T-helper 1 cell treated with Interleukin-12 subunit alpha and Interleukin-12 subunit beta and Interleukin-4 antibody, amounts not matched to agents 30 ng/mL and 1 ng/mL, for 36 hours (primary cell): Measurements from ENCODE around the gene E2F3. TPM values are rescaled to one million over a fixed set of nuclear protein-coding genes. Genes with fewer than 3 reads are reported as not detected.

Experiments used
- intact Hi-C: fragments of 100-400 bp; cut with micrococcal nuclease; formaldehyde crosslinking; loops from one replicate; pipeline ENCODE4 v1.15.1; 2024
- total RNA-seq: library from RNA; stranded (reverse); gene quantifications from 2 replicates; pipeline ENCODE4 v1.2.3, GENCODE V29; 2022

The E2F3 gene
- total RNA-seq, 1 donor from 2014 or later, result 36.0 TPM

DNA sequence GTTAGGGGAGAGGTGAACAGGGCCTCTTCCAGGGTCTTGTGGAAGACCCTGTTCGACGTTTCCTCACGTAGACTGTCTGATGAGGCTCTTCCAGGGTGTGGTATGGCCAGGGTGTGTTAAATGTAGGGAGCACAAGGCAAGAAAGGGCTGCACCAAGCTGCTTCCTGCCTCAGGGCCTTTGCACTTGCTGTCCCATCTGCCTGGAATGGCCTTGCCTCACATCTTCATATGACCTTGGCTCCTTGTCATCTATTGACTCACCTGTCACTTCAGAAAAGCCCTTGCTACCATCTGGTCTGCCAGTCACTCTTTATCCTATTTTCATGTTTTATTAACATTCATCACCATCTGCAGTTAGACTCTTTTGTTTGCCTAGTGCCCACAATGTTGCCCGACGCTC, 31.0 kb downstream of the E2F3 start:
- intact Hi-C loops, result no loop called here

DNA sequence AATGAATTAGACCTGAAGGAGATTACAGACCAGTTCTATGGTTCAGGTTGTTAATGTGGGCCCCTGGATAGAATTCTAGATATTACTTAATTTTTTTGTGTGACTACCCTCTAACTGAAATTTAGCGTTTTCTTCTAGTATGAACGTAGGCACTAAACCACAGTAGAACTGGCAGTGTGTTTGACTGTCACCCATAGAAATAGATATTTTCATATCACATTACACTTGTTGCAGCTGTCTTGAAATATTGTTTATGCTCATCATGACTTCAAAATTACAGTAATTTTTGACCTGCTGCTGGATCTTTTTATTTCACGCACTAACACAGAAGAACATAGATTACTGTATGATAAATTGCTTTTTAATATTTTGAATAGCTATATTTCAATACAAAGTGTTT, 31.6 kb downstream of the E2F3 start:
- intact Hi-C loops, result no loop called here

GRCh38 chr6:20433929-20434328, 32.2 kb downstream of the E2F3 start:
- intact Hi-C loops, result no loop called here

- intact Hi-C loops, result no loop called here
These were observed 33.1 kb downstream of the E2F3 start for GRCh38 chr6:20434766-20435165.

- intact Hi-C loops, result no loop called here
These were observed 35.0 kb downstream of the E2F3 start for GRCh38 chr6:20436719-20437118.

- intact Hi-C loops, result no loop called here
These were observed 36.0 kb downstream of the E2F3 start for GRCh38 chr6:20437639-20438038.

DNA sequence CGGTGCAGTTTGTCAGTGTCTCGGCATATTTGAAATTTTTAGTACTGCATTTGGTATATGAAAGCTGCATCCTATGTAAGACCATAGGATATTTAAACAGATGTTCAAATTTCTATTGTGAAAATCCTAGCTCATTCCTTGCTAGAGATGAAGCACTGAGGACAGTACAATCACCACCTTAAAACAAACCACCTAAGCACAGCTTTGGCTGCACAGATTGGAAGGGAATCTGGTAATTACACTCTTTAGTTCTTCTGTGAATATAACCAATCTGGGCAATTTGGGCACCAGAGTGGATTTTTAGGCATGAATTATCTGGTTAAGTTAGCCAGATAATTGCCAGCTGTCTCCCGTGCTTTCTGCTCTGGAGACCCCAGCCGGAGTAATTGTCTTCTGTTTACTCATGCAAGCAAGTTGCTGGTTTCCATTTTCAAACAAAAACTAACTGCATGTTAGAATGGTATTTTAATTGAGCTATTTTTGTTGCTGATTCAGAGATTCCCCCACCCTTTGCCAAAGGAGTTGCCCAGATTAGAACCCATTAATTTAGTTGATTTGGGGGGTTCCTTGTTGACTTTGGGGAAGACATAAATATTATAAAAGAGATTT, 36.9 kb downstream of the E2F3 start:
- intact Hi-C loops, result no loop called here

GRCh38 chr6:20439558-20439957, 37.9 kb downstream of the E2F3 start:
- intact Hi-C loops, result no loop called here

GRCh38 chr6:20440296-20440695, 38.6 kb downstream of the E2F3 start:
- intact Hi-C loops, result no loop called here

- intact Hi-C loops, result no loop called here
These were observed 39.6 kb downstream of the E2F3 start for GRCh38 chr6:20441236-20441635.

DNA sequence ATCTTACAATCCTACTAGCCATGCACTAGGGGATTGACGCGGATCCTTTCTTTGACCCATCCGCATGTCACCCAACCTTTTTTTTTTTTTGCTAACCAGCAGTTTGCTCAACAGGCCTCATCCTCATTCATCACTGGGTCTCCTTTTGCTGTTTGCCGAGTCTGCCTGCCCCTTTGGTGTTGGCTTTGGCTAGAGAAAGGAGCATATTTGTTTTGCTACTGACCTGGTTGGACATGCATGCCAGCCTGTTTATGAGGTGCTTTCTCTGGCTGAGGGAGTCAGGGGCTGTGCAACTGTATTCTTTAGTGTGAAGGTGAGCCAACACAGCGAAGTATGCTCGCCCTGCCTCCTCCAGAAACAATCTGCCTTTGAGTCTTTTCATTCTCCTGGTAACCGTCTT, 40.2 kb downstream of the E2F3 start:
- intact Hi-C loops, result no loop called here

DNA sequence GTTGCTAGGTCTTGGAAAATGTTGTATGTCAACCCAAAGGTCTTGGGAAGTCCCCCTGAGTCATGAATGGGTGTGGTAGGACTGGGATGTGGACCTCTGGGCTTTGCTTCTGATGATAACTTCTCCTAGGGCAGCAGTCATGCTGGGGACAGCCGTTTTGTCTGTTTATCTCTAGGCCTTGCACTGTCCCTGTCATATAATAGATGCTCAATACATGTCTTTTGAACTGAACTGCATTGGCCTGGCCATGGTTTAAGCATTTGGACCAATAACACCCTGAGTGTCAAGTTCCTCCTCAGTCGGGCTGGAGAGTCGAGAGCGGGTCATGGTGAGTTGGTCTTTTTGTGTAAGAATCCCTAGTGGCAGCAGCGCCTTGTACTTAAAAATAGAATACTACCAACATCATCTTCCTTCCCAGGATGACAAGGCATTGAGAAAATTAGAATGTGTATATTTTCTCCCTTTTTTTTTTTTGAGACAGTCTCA, 43.1 kb downstream of the E2F3 start:
- intact Hi-C loops, result loop anchor here (1.0 kb wide), 1 partner anchor 36 kb away; no protein-coding TSS in a partner anchor

DNA sequence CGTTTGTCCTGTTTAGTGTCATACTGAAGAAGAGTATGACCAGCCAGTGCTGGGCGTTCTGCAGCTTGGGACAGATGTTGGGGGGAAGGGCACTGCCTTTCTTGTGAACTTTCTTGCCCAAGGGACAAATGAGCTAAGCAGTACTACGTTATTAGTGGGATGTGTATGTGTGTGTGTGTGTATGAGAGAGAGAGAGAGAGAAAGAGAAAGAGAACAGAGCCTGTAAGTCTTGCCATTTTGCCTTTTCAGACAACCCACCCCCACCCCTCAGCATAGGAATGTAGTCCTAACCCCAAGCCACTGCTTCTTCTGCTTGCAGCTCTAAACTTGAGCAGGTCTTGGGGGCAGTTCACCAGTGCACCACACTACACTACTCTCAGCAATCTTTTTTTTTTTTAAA, 45.5 kb downstream of the E2F3 start:
- intact Hi-C loops, result no loop called here

DNA sequence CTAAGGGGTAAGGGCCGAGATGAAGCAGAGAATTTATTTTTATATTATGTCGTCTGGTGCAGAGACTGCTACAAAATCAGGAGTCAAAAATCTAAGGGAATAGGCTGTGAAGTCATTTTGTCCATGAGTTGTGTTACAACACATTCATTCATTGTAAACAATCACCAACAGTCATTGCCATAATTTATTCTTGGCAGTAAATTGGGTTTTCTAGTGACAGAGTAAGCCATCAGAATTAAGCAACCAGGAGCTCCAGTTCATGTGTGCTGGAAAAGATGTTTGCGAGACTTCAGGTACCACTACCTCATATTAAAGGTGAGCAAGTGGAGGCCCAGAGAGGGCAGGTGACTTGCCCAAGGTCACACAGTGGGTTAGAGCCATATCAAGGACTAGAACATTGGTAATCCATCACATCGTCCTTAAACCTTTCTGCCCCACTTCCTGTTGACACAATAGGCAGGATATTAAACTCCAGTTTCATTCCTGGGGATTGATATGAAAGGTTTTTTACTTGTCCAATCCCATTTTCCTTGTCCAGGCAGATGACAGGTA, 46.0 kb downstream of the E2F3 start:
- intact Hi-C loops, result no loop called here

GRCh38 chr6:20448828-20449227, 47.1 kb downstream of the E2F3 start:
- intact Hi-C loops, result no loop called here

DNA sequence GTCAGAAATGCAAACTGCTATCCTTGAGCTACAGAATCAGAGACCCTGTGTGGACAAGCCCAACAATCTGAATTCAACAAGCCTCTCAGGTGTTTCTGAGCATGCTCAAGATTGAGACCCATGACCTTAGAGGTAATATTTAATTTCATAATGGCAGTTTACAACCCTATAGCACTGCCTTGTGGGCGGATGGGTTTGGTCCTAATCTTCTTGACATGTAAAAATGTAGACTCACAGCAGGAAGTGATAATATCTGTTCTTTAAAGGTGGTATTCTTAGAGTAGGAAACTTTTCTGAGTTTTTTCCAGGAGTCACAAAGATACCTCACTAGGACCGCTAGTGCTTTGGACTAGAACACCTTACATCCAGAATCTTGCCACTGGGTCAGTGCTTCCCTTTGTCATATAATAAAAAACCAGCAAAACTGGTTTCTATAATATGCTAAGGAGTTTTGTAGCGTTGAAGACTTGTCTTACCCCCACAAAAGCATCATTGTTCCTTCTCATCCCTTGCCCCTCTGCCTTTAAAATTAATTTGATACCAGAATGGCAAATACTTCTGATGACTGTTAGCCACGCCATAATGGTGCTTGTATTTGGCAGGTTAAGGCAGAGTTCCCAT, 52.6 kb downstream of the E2F3 start:
- intact Hi-C loops, result loop anchor here (1.0 to 2.0 kb wide), 2 partner anchors 50 to 164 kb away; no protein-coding TSS in a partner anchor

DNA sequence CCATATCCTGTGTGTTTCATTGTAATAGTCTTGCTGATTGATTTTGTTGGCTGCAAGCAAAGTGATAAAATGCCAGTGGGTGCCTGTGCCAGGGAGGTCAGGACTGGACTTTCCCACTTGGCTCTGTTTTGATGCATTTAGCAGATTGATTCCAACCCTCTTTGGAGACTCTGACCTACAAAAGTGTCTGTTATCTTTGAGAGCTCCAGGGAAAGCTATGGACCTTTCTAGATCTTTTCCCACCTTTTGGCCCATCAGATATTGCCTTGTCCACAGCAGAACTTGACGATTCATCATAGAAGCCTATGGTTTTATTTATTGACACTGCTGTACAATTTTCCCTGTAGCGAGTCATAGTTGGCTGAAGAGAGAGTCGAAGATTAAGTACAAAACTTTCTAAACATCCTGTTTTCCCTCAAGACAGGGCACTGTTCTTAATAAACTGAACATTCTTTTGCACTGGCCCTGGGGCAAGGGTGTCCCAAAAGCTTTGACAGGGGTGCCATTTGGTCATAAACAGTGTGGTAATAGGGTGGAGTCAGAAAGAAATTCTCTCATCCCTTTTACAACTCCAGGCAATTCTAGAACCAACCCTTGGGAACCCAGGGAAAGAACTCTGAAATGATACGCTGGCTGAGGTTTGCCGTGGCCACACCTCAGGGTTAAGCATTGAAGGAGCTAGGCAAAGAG, 53.7 kb downstream of the E2F3 start:
- intact Hi-C loops, result loop anchor here (2.0 kb wide), 1 partner anchor 165 kb away; no protein-coding TSS in a partner anchor

- intact Hi-C loops, result no loop called here
These were observed 56.6 kb downstream of the E2F3 start for GRCh38 chr6:20458027-20458894.

GRCh38 chr6:20459682-20460081, 58.0 kb downstream of the E2F3 start:
- intact Hi-C loops, result no loop called here

- intact Hi-C loops, result no loop called here
These were observed 59.9 kb downstream of the E2F3 start for GRCh38 chr6:20461576-20461975.

DNA sequence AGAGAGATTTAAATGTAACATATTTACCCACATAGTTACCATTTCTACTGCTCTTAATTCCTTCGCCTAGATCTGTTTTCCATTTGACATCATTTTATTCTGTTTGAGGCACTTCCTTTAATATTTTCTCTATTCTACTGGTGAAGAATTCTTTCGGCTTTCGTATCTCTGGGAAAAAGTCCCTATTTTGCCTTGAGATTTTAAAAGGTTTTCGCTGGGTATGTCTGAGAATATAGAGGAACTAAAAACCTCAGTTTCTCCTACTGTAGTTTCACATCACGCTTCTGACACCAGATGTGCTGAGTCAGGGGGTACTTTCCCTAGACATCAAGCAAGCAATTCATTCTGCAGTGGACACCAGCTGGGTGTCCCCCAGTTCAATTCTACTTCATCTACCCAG, 61.7 kb downstream of the E2F3 start:
- intact Hi-C loops, result no loop called here
